SK-N-SH treated with all-trans-retinoic acid at 6 μM for 48 hours (cell line): ENCODE measurements around the gene PIGN.

Source experiments
- ARNTL ChIP-seq: fragments of 450-650 bp; formaldehyde crosslinking; IDR thresholded peaks from 2 replicates; pipeline ENCODE4 v1.5.0; 2020; ENCODE audit warnings: low read depth, mild to moderate bottlenecking, moderate library complexity, borderline replicate concordance
- BACH2 ChIP-seq: fragments of 250-450 bp; sonication (Bioruptor Pico); IDR thresholded peaks from 2 replicates; pipeline ENCODE4 v1.9.0; 2021; ENCODE audit warnings: mild to moderate bottlenecking, borderline replicate concordance
- ISL1 ChIP-seq: fragments of 250-450 bp; sonication (Bioruptor Pico); IDR thresholded peaks from 2 replicates; pipeline ENCODE4 v2.1.2; 2022; ENCODE audit warnings: mild to moderate bottlenecking, moderate library complexity
- PATZ1 ChIP-seq: fragments of 250-450 bp; sonication (Bioruptor Pico); IDR thresholded peaks from 2 replicates; pipeline ENCODE4 v1.8.0; 2020; ENCODE audit warnings: mild to moderate bottlenecking, moderate library complexity, borderline replicate concordance
- RARB ChIP-seq: fragments of 250-450 bp; sonication (Bioruptor Pico); IDR thresholded peaks from 2 replicates; pipeline ENCODE4 v1.8.0; 2021; ENCODE audit warnings: mild to moderate bottlenecking, moderate library complexity
- TOX ChIP-seq: fragments of 250-450 bp; sonication (Bioruptor Pico); IDR thresholded peaks from 2 replicates; pipeline ENCODE4 v1.8.0; 2021; ENCODE audit warnings: mild to moderate bottlenecking, moderate library complexity, borderline replicate concordance
- ZNF8 ChIP-seq: fragments of 450-650 bp; formaldehyde crosslinking; IDR thresholded peaks from 2 replicates; pipeline ENCODE4 v1.5.0; 2020; ENCODE audit warnings: mild to moderate bottlenecking, moderate library complexity
- TF ChIP-seq, protein P1 (sequence below): fragments of 250-450 bp; sonication (Bioruptor Pico); IDR thresholded peaks from 2 replicates; pipeline ENCODE4 v1.5.1; 2020; ENCODE audit warnings: low read depth, mild to moderate bottlenecking, moderate library complexity
- TF ChIP-seq, protein P2 (sequence below): fragments of 250-450 bp; sonication (Bioruptor Pico); IDR thresholded peaks from 2 replicates; pipeline ENCODE4 v1.5.1; 2021; ENCODE audit warnings: mild to moderate bottlenecking, moderate library complexity

GRCh38 chr18:62138461-62139235, 48.2 kb downstream of the PIGN start:
- TF ChIP-seq PATZ1 (CRISPR knock-in tag) (no peak), RARB (CRISPR knock-in tag) (no peak), TOX (no peak), ZNF8 (no peak), ARNTL (no peak), BACH2 (CRISPR knock-in tag) (no peak), ISL1 (CRISPR knock-in tag) (no peak)
- TF ChIP-seq, protein P1, sequence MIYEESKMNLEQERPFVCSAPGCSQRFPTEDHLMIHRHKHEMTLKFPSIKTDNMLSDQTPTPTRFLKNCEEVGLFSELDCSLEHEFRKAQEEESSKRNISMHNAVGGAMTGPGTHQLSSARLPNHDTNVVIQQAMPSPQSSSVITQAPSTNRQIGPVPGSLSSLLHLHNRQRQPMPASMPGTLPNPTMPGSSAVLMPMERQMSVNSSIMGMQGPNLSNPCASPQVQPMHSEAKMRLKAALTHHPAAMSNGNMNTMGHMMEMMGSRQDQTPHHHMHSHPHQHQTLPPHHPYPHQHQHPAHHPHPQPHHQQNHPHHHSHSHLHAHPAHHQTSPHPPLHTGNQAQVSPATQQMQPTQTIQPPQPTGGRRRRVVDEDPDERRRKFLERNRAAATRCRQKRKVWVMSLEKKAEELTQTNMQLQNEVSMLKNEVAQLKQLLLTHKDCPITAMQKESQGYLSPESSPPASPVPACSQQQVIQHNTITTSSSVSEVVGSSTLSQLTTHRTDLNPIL (CRISPR knock-in tag), result no peak
- TF ChIP-seq, protein P2, sequence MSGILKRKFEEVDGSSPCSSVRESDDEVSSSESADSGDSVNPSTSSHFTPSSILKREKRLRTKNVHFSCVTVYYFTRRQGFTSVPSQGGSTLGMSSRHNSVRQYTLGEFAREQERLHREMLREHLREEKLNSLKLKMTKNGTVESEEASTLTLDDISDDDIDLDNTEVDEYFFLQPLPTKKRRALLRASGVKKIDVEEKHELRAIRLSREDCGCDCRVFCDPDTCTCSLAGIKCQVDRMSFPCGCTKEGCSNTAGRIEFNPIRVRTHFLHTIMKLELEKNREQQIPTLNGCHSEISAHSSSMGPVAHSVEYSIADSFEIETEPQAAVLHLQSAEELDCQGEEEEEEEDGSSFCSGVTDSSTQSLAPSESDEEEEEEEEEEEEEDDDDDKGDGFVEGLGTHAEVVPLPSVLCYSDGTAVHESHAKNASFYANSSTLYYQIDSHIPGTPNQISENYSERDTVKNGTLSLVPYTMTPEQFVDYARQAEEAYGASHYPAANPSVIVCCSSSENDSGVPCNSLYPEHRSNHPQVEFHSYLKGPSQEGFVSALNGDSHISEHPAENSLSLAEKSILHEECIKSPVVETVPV (CRISPR knock-in tag), result no peak
